Lower lobe of right lung (tissue), 2 donors: Measurements from ENCODE around the gene SLC25A21. TPM values are rescaled to one million over a fixed set of nuclear protein-coding genes. Genes with fewer than 3 reads are reported as not detected.
A peak's percentile ranks its signal among the peaks of the same experiment; 100 is the strongest.
"Not testable (repeated sequence)": the region's sequence is repeated elsewhere in the genome, so short reads cannot be mapped to it uniquely, and the experiment has no call there.

Experiments
- ATAC-seq, 2 donors: fragments of 200-7000 bp; cut with Tn5 transposase; one replicate each; pipeline ENCODE4 v1.9.1; 2020 to 2022; ENCODE audit warnings: mild to moderate bottlenecking in 2 of 2, moderate library complexity in 2 of 2
- DNase-seq: peaks from one replicate; pipeline ENCODE4 v3.0.0-alpha.2; 2020
- H3K27ac ChIP-seq: fragments of 200-600 bp; one replicate; pipeline ENCODE4 v1.8.0; 2022
- H3K27me3 ChIP-seq: fragments of 200-600 bp; one replicate; pipeline ENCODE4 v1.8.0; 2022; ENCODE audit warnings: low read depth
- H3K36me3 ChIP-seq: fragments of 200-600 bp; one replicate; pipeline ENCODE4 v1.8.0; 2022; ENCODE audit warnings: mild to moderate bottlenecking
- H3K4me1 ChIP-seq: fragments of 200-600 bp; one replicate; pipeline ENCODE4 v1.8.0; 2022
- H3K4me3 ChIP-seq: fragments of 200-600 bp; one replicate; pipeline ENCODE4 v1.8.0; 2022; ENCODE audit warnings: mild to moderate bottlenecking
- H3K9me3 ChIP-seq: fragments of 200-600 bp; one replicate; pipeline ENCODE4 v1.8.0; 2022
- CTCF ChIP-seq: fragments of 200-600 bp; IDR thresholded peaks from one replicate; pipeline ENCODE4 v1.8.0; 2022; ENCODE audit warnings: antibody characterized with exemption, mild to moderate bottlenecking
- intact Hi-C: fragments of 100-400 bp; cut with DNase I; formaldehyde crosslinking; loops from one replicate; pipeline ENCODE4 v1.11.0; 2022
- total RNA-seq: library from RNA; stranded (reverse); fragmentation: NEBNext Ultra II Directional; extraction: Animal tissue kit (Norgen Biotek cat#: 25700); gene quantifications from one replicate; pipeline ENCODE4 v1.2.1, GENCODE V29; 2021
- donor health status: DM: no; HTN: yes; CAD: no; lungs with severe emphysema.

Gene SLC25A21
- total RNA-seq, 1 donor from 2014 or later = 0.38 TPM

- intact Hi-C loops = no loop called here
- peak; percentile 71 to 81 for ATAC-seq
Observed at GRCh38 chr14:37150414-37150813, 22.0 kb downstream of the SLC25A21 start.

GRCh38 chr14:37147310-37147880 lies 25.0 kb downstream of the SLC25A21 start:
- intact Hi-C loops = no loop called here
- Histone ChIP-seq H3K27me3 (no peaks in the 10 kb centered on the region), H3K9me3 (no peaks in the 10 kb centered on the region), H3K4me3 (no peak overlapping the region), H3K36me3 (no peaks in the 10 kb centered on the region), H3K4me1 (no peaks in the 10 kb centered on the region), H3K27ac (no peak overlapping the region)
- DNase-seq = no peak
- ATAC-seq = no peak
- TF ChIP-seq CTCF = no peak

More at GRCh38 chr14:37150414-37150813, 22.0 kb downstream of the SLC25A21 start:
- H3K4me1 ChIP-seq = no peaks in the 10 kb centered on the region
- H3K9me3 ChIP-seq = peaks cover 9% of the 10 kb centered on the region
- DNase-seq = no peak
- H3K4me3 ChIP-seq = no peak overlapping the region
- peak; percentile 68 for TF ChIP-seq CTCF
- no peaks in the 10 kb centered on the region for H3K27me3 ChIP-seq
- H3K27ac ChIP-seq = no peak overlapping the region
- H3K36me3 ChIP-seq = no peaks in the 10 kb centered on the region

GRCh38 chr14:37146438-37146837 lies 26.0 kb downstream of the SLC25A21 start:
- H3K36me3 ChIP-seq, DNase-seq, H3K27me3 ChIP-seq, H3K9me3 ChIP-seq, ATAC-seq, H3K4me1 ChIP-seq, H3K4me3 ChIP-seq, H3K27ac ChIP-seq, intact Hi-C loops: not testable (repeated sequence)

GRCh38 chr14:37145395-37145794 lies 27.0 kb downstream of the SLC25A21 start:
- intact Hi-C loops = no loop called here

GRCh38 chr14:37144729-37145363 lies 27.6 kb downstream of the SLC25A21 start:
- Histone ChIP-seq H3K27ac (no peak overlapping the region), H3K4me1 (no peaks in the 10 kb centered on the region), H3K36me3 (no peaks in the 10 kb centered on the region), H3K9me3 (no peaks in the 10 kb centered on the region), H3K27me3 (no peaks in the 10 kb centered on the region), H3K4me3 (no peak overlapping the region)
- TF ChIP-seq CTCF = no peak
- DNase-seq (no peak), ATAC-seq (no peak)
- intact Hi-C loops = no loop called here

More at GRCh38 chr14:37145395-37145794, 27.0 kb downstream of the SLC25A21 start:
- ATAC-seq (no peak), DNase-seq (no peak)
- no peaks in the 10 kb centered on the region for H3K4me1 ChIP-seq
- H3K36me3 ChIP-seq = no peaks in the 10 kb centered on the region
- TF ChIP-seq CTCF = no peak
- H3K27ac ChIP-seq = no peak overlapping the region
- H3K9me3 ChIP-seq = no peaks in the 10 kb centered on the region
- no peaks in the 10 kb centered on the region for H3K27me3 ChIP-seq
- no peak overlapping the region for H3K4me3 ChIP-seq

GRCh38 chr14:37143475-37143874 lies 28.9 kb downstream of the SLC25A21 start:
- no peaks in the 10 kb centered on the region for H3K36me3 ChIP-seq

More at GRCh38 chr14:37143475-37143874, 28.9 kb downstream of the SLC25A21 start:
- TF ChIP-seq CTCF = no peak
- no peak for DNase-seq
- no peaks in the 10 kb centered on the region for H3K9me3 ChIP-seq
- no peak overlapping the region for H3K4me3 ChIP-seq
- no peak overlapping the region for H3K27ac ChIP-seq
- no peaks in the 10 kb centered on the region for H3K27me3 ChIP-seq
- ATAC-seq = no peak
- intact Hi-C loops = no loop called here
- no peaks in the 10 kb centered on the region for H3K4me1 ChIP-seq
